Keratinocyte (primary cell): ENCODE measurements around the gene CASP4.
"Not testable (repeated sequence)": the region's sequence is repeated elsewhere in the genome, so short reads cannot be mapped to it uniquely, and the experiment has no call there.

Source experiments
- EZH2 ChIP-seq: IDR thresholded peaks from one replicate; pipeline ENCODE4 v1.6.1; 2012; ENCODE audit warnings: inconsistent platforms, mild to moderate bottlenecking, low read length, moderate library complexity
- TF ChIP-seq, protein P1 (sequence below), 3 experiments: IDR thresholded peaks in 1 of 3; conservative IDR thresholded peaks in 1 of 3; optimal IDR thresholded peaks in 1 of 3; 2 replicates in 2 of 3; 3 replicates in 1 of 3; pipeline versions ENCODE3 to v1.5.1; 2011; ENCODE audit warnings: low read length in 3 of 3, mild to moderate bottlenecking in 3 of 3, moderate library complexity in 2 of 3, control low read depth in 1 of 3, inconsistent platforms in 1 of 3; ENCODE audit not compliant: insufficient read depth in 2 of 3; ENCODE audit errors: extremely low read depth in 1 of 3

- TF ChIP-seq, protein P1, sequence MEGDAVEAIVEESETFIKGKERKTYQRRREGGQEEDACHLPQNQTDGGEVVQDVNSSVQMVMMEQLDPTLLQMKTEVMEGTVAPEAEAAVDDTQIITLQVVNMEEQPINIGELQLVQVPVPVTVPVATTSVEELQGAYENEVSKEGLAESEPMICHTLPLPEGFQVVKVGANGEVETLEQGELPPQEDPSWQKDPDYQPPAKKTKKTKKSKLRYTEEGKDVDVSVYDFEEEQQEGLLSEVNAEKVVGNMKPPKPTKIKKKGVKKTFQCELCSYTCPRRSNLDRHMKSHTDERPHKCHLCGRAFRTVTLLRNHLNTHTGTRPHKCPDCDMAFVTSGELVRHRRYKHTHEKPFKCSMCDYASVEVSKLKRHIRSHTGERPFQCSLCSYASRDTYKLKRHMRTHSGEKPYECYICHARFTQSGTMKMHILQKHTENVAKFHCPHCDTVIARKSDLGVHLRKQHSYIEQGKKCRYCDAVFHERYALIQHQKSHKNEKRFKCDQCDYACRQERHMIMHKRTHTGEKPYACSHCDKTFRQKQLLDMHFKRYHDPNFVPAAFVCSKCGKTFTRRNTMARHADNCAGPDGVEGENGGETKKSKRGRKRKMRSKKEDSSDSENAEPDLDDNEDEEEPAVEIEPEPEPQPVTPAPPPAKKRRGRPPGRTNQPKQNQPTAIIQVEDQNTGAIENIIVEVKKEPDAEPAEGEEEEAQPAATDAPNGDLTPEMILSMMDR (optimal IDR thresholded peaks at IDR 0.05 in 1 of 3, IDR thresholded peaks at IDR 0.05 in 1 of 3, conservative IDR thresholded peaks at IDR 0.05 in 1 of 3; ENCODE audit: extremely low read depth in 1 of 3, insufficient read depth in 2 of 3, low read length in 3 of 3): not testable (repeated sequence)
- not testable (repeated sequence) for TF ChIP-seq EZH2
Measured at GRCh38 chr11:104972924-104973323, 4.5 kb upstream of the CASP4 start.
